Endothelial cell of umbilical vein (primary cell): ENCODE results near the gene TFAP2B. TPM values are rescaled to one million over a fixed set of nuclear protein-coding genes. Genes with fewer than 3 reads are reported as not detected.

Experiments used
- BruUV-seq: library from RNA; stranded (reverse); fragments of 400-500 nt; replicated peaks from 2 replicates; lab custom pipeline; 2021; lab: Mats Ljungman, UMichigan
- CTCF ChIA-PET: fragments of 300-600, 350-600 bp; sonication (Branson Sonifier 250); formaldehyde crosslinking; loops from one replicate; lab custom pipeline; 2021; ENCODE audit warnings: antibody characterized with exemption, inconsistent platforms; lab: Charles Lee
- POLR2A ChIA-PET: fragments of 300-600, 350-600 bp; sonication (Branson Sonifier 250); formaldehyde crosslinking; loops from one replicate; lab custom pipeline; 2021; ENCODE audit warnings: antibody characterized with exemption, inconsistent platforms; lab: Charles Lee
- DNase-seq: peaks from one replicate; pipeline ENCODE4 v3.0.0-alpha.2; 2011; ENCODE audit warnings: low read depth, low spot score
- FAIRE-seq: peaks from 2 replicates; lab custom pipeline; 2011; peaks lifted over from hg19 to GRCh38; lab: Jason Lieb, UNC
- H2AFZ ChIP-seq: 2 replicates; pipeline ENCODE4 v1.6.0; 2012; ENCODE audit warnings: low read depth, low read length, control low read depth, inconsistent platforms
- H3K27ac ChIP-seq: 2 replicates; pipeline ENCODE4 v1.5.1; 2011; ENCODE audit warnings: low read depth, mild to moderate bottlenecking, control low read depth, low read length, moderate library complexity; ENCODE audit not compliant: insufficient read depth
- H3K27me3 ChIP-seq, 2 experiments: 2 replicates each; pipeline versions ENCODE4 v1.6.0 to v1.6.1; 2011; ENCODE audit warnings: low read length in 2 of 2, mixed read lengths in 1 of 2; ENCODE audit not compliant: control insufficient read depth in 2 of 2, insufficient read depth in 2 of 2
- H3K36me3 ChIP-seq, 2 experiments: 2 replicates in 1 of 2; 3 replicates in 1 of 2; pipeline ENCODE4 v1.5.1; 2011; ENCODE audit warnings: low read length in 2 of 2, mild to moderate bottlenecking in 1 of 2, moderate library complexity in 1 of 2; ENCODE audit not compliant: control insufficient read depth in 2 of 2, insufficient read depth in 2 of 2; ENCODE audit errors: extremely low read depth in 1 of 2
- H3K4me1 ChIP-seq: 3 replicates; pipeline ENCODE4 v1.5.1; 2011; ENCODE audit warnings: mild to moderate bottlenecking, low read length; ENCODE audit not compliant: control insufficient read depth, insufficient read depth; ENCODE audit errors: extremely low read depth
- H3K4me2 ChIP-seq: 2 replicates; pipeline ENCODE4 v1.6.1; 2011; ENCODE audit warnings: low read length, control low read depth, mixed read lengths; ENCODE audit not compliant: insufficient read depth
- H3K4me3 ChIP-seq, 3 experiments: fragments of 200-600 bp in 1 of 3; sonication (generic), shearing (Covaris generic) in 1 of 3; replicated peaks in 1 of 3; 2 replicates each; pipeline ENCODE4 v1.5.1; 2011 to 2016; ENCODE audit warnings: control low read depth in 3 of 3, low read length in 3 of 3, mild to moderate bottlenecking in 2 of 3, inconsistent platforms in 1 of 3, low read depth in 1 of 3, moderate library complexity in 1 of 3; ENCODE audit not compliant: insufficient read depth in 1 of 3
- H3K79me2 ChIP-seq: 2 replicates; pipeline ENCODE4 v1.6.0; 2012; ENCODE audit warnings: low read length, inconsistent platforms; ENCODE audit not compliant: control insufficient read depth, insufficient read depth
- H3K9ac ChIP-seq: replicated peaks from 2 replicates; pipeline ENCODE3; 2011; ENCODE audit warnings: low read length, control low read depth; ENCODE audit not compliant: insufficient read depth; ENCODE audit errors: extremely low read depth
- H3K9me1 ChIP-seq: replicated peaks from 3 replicates; pipeline ENCODE4 v1.6.0; 2011; ENCODE audit warnings: mild to moderate bottlenecking, low read length; ENCODE audit not compliant: control insufficient read depth, insufficient read depth; ENCODE audit errors: extremely low read depth
- H3K9me3 ChIP-seq: replicated peaks from 2 replicates; pipeline ENCODE4 v1.5.1; 2012; ENCODE audit warnings: low read length, inconsistent platforms; ENCODE audit not compliant: control insufficient read depth, insufficient read depth
- H4K20me1 ChIP-seq: replicated peaks from 2 replicates; pipeline ENCODE3; 2011; ENCODE audit warnings: mild to moderate bottlenecking, low read length; ENCODE audit not compliant: control insufficient read depth, insufficient read depth; ENCODE audit errors: extremely low read depth
- EZH2 ChIP-seq: IDR thresholded peaks from 2 replicates; pipeline ENCODE4 v1.6.1; 2012; ENCODE audit warnings: borderline replicate concordance, low read depth, mild to moderate bottlenecking, moderate library complexity, low read length, inconsistent platforms; ENCODE audit not compliant: severe bottlenecking
- FOS ChIP-seq: IDR thresholded peaks from 2 replicates; pipeline ENCODE4 v1.6.1; 2011; ENCODE audit warnings: mild to moderate bottlenecking, low read length, moderate library complexity, borderline replicate concordance; ENCODE audit not compliant: insufficient read depth
- GATA2 ChIP-seq: IDR thresholded peaks from 2 replicates; pipeline ENCODE4 v1.7.0; 2011; ENCODE audit warnings: low read depth, mild to moderate bottlenecking, moderate library complexity, mixed read lengths, low read length; ENCODE audit not compliant: insufficient read length, insufficient read depth
- JUN ChIP-seq: IDR thresholded peaks from 2 replicates; pipeline ENCODE4 v1.6.1; 2011; ENCODE audit warnings: borderline replicate concordance, low read depth; ENCODE audit not compliant: insufficient read length, insufficient read depth
- MYC ChIP-seq: IDR thresholded peaks from one replicate; pipeline ENCODE4 v1.6.1; 2011; ENCODE audit warnings: mild to moderate bottlenecking, low read depth, low read length
- POLR2A ChIP-seq: IDR thresholded peaks from 2 replicates; pipeline ENCODE4 v1.6.1; 2012; ENCODE audit warnings: low read depth, mild to moderate bottlenecking, control low read depth, low read length
- POLR2AphosphoS5 ChIP-seq: IDR thresholded peaks from 2 replicates; pipeline ENCODE4 v1.6.1; 2012; ENCODE audit warnings: low read depth, mild to moderate bottlenecking, control low read depth, low read length, moderate library complexity; ENCODE audit not compliant: insufficient read depth
- dilution Hi-C: fragments of 300-500 bp; cut with MboI; formaldehyde crosslinking; loops from one replicate; pipeline ENCODE4 v1.15.0; 2019; ENCODE audit warnings: low sequenced_read_pairs; ENCODE audit not compliant: extremely low pct_ligation_motif_present
- intact Hi-C: fragments of 100-400 bp; cut with micrococcal nuclease; formaldehyde crosslinking; loops from one replicate; pipeline ENCODE4 v1.10.0; 2022
- polyA plus RNA-seq, 4 experiments: library from polyadenylated mRNA; depleted of rRNA in 3 of 4; stranded (reverse) in 3 of 4; unstranded in 1 of 4; fragments of >200 nt; gene quantifications; 2 replicates each; pipeline versions ENCODE4 v1.2.1 to v1.2.3, GENCODE V29; 2011 to 2012; ENCODE audit warnings: missing spikeins in 1 of 4
- total RNA-seq: library from RNA; stranded (reverse); gene quantifications from 2 replicates; pipeline ENCODE4 v1.2.3, GENCODE V29; 2021
- TF ChIP-seq, protein P1 (sequence below), 2 donors: IDR thresholded peaks; 1 replicate in 1 of 2; 2 replicates in 1 of 2; pipeline ENCODE4 v1.5.1; 2011; ENCODE audit warnings: low read length in 2 of 2, mild to moderate bottlenecking in 2 of 2, moderate library complexity in 2 of 2, control low read depth in 1 of 2, inconsistent platforms in 1 of 2, low read depth in 1 of 2; ENCODE audit not compliant: insufficient read depth in 1 of 2; ENCODE audit errors: extremely low read depth in 1 of 2
- TF ChIP-seq, protein P2 (sequence below): IDR thresholded peaks from 2 replicates; pipeline ENCODE4 v1.6.1; 2011; ENCODE audit not compliant: insufficient read depth, insufficient read length

TFAP2B gene
- total and polyA plus RNA-seq, 2 donors (not counting 3 experiments of a cell fraction or from before 2014, with no cell fraction given): not detected

GRCh38 chr6:50792771-50793170 is 25.9 kb upstream of the TFAP2B start:
- intact Hi-C loops (loop anchor here (1.0 kb wide), 2 partner anchors 136 to 664 kb away; no protein-coding TSS in a partner anchor), dilution Hi-C loops (no loop called here)
- Histone ChIP-seq H3K36me3 (no peaks in the 10 kb centered on the region), H3K27ac (no peak overlapping the region), H3K9me1 (no peaks in the 10 kb centered on the region), H3K27me3 (no peaks in the 10 kb centered on the region), H3K4me1 (no peaks in the 10 kb centered on the region), H3K9ac (no peak overlapping the region), H3K9me3 (no peaks in the 10 kb centered on the region), H3K4me3 (no peak overlapping the region), H3K4me2 (no peak overlapping the region), H2AFZ (no peak overlapping the region), H3K79me2 (no peaks in the 10 kb centered on the region), H4K20me1 (no peaks in the 10 kb centered on the region)
- TF ChIP-seq, protein P1, sequence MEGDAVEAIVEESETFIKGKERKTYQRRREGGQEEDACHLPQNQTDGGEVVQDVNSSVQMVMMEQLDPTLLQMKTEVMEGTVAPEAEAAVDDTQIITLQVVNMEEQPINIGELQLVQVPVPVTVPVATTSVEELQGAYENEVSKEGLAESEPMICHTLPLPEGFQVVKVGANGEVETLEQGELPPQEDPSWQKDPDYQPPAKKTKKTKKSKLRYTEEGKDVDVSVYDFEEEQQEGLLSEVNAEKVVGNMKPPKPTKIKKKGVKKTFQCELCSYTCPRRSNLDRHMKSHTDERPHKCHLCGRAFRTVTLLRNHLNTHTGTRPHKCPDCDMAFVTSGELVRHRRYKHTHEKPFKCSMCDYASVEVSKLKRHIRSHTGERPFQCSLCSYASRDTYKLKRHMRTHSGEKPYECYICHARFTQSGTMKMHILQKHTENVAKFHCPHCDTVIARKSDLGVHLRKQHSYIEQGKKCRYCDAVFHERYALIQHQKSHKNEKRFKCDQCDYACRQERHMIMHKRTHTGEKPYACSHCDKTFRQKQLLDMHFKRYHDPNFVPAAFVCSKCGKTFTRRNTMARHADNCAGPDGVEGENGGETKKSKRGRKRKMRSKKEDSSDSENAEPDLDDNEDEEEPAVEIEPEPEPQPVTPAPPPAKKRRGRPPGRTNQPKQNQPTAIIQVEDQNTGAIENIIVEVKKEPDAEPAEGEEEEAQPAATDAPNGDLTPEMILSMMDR (IDR thresholded peaks at IDR 0.05; ENCODE audit: extremely low read depth in 1 of 2, insufficient read depth in 1 of 2, low read depth in 1 of 2, low read length in 2 of 2): no peak
- TF ChIP-seq POLR2A (no peak), POLR2AphosphoS5 (no peak), GATA2 (no peak)
- ChIA-PET POLR2A (no interaction called here), CTCF (interaction anchor here (2.3 kb wide), 1 partner anchor 664 kb away, joined by 8 read pairs; no protein-coding TSS in a partner anchor)
- no TSS peak for BruUV-seq
- DNase-seq: no peak
- no peak for FAIRE-seq

- Histone ChIP-seq H3K27me3 (no peaks in the 10 kb centered on the region), H2AFZ (no peak overlapping the region), H3K9ac (no peak overlapping the region), H4K20me1 (no peaks in the 10 kb centered on the region), H3K4me3 (no peak overlapping the region), H3K27ac (no peak overlapping the region), H3K4me1 (no peaks in the 10 kb centered on the region), H3K36me3 (no peaks in the 10 kb centered on the region), H3K9me1 (no peaks in the 10 kb centered on the region), H3K79me2 (no peaks in the 10 kb centered on the region), H3K4me2 (no peak overlapping the region), H3K9me3 (no peaks in the 10 kb centered on the region)
- no peak for DNase-seq
- no peak for TF ChIP-seq JUN
- TF ChIP-seq POLR2AphosphoS5: no peak
- TF ChIP-seq FOS: no peak
- TF ChIP-seq, protein P2, sequence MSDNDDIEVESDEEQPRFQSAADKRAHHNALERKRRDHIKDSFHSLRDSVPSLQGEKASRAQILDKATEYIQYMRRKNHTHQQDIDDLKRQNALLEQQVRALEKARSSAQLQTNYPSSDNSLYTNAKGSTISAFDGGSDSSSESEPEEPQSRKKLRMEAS: no peak
- TF ChIP-seq, protein P1 (IDR thresholded peaks at IDR 0.05; ENCODE audit: extremely low read depth in 1 of 2, insufficient read depth in 1 of 2, low read depth in 1 of 2, low read length in 2 of 2): no peak
- TF ChIP-seq EZH2: no peak
- no peak for TF ChIP-seq MYC
- TF ChIP-seq GATA2: no peak
- no peak for TF ChIP-seq POLR2A
- ChIA-PET CTCF (no interaction called here), POLR2A (no interaction called here)
- no peak for FAIRE-seq
- intact Hi-C loops: no loop called here
- no TSS peak for BruUV-seq
- dilution Hi-C loops: no loop called here
Measured at GRCh38 chr6:50795574-50795973, 23.1 kb upstream of the TFAP2B start.
